NCI-H2029 treated with DMSO at 0.1 percent for 48 hours (cell line): ENCODE measurements around the gene SIRT3.
"Not testable (repeated sequence)": the region's sequence is repeated elsewhere in the genome, so short reads cannot be mapped to it uniquely, and the experiment has no call there.

Source experiments
- DNase-seq: peaks from one replicate; lab custom pipeline; 2025; lab: John Stamatoyannopoulos, UW

SIRT3 gene

GRCh38 chr11:240315-240714, 4.2 kb upstream of the SIRT3 start:
- no peak for DNase-seq

DNA sequence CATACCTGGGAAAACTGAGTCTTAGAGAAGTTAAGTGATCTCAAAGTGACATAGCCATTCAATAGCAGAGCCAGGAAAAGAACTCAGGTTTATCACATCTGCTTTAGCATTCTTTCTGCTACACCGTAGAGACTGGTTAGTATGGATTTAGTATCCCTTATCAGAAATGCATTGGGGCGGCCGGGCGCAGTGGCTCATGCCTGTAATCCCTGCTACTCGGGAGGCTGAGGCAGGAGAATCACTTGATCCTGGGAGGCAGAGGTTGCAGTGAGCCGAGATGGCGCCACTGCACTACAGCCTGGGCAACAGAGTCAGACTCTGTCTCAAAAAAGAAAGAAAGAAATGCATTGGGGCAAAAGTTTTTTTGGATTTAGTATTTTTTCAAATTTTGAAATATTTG, 2.2 kb upstream of the SIRT3 start:
- not testable (repeated sequence) for DNase-seq

- DNase-seq = peak; percentile 51
Observed at GRCh38 chr11:236774-237767, 929 bp upstream of the SIRT3 start, which contains the start of gene PSMD13. PSMD13 (plus strand) TSS chr11:236976; CDS start chr11:237050, 74 bp downstream.

DNA sequence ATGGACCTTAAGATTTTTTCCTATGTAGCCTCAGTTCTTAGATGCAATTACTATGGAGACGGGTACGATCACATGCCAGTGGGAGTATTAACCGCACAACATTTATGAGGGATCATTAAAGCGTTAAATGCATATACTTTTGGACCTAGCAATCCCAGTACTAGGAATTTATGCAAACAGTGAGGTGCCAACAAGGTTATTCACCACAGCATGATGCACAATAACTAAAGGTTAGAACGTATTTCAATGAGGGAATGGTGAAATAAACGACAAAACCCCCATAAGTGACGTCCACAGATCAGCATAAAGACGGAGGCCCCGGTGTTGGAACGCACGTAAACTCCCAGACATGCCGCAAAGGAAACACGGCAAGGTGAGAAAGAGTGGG, 539 bp downstream of the SIRT3 start:
- DNase-seq = peak; percentile 20

DNA sequence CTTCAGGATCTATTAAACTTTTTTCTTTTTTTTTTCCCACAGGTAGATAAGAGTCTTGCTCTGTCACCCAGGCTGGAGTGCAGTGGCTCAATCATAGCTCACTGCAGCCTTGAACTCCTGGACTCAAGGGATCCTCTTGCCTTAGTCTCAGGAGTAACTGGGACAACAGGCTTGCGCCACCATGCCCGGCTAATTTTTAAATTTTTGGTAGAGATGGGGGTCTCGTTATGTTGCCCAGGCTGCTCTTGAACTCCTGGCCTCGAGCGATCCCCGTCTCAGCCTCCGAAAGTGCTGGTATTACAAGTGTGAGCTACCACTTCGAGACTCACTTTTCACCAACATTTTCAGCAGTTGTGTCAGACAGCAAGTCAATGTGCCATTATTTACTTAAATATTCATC, 962 bp downstream of the SIRT3 start:
- no peak for DNase-seq

DNA sequence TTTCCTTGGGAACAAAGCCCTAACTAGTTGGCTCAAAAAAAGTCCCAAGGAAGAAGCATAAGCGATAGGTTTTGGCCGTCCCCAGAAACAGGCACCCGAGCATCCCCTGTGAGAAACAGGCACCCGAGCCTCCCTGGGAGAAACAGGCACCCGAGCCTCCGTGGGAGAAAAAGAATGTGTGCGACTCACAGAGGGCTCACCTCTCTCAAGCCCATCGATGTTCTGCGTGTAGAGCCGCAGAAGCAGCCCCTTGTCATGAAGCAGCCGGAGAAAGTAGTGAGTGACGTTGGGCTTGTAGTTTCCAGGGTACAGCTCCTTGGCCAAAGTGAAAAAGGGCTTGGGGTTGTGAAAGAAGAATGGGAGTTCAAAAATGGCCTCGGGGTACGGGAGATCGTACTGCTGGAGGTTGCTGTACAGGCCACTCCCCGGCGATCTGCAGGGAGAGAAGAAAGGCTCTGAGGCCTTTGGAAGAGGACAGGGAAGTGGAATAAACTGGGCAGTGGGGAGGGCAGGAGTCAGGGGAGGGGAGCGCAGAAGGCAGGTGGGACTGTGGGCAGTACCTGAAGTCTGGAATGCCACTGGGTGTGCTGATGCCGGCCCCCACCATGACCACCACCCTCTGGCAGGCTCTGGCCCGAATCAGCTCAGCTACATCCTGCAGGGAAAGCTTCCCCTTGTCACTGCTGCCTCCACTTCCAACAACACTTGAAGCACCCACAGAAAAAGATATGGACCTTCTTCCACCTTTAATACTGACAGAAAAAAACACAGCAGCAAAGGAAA, 3.2 kb downstream of the SIRT3 start:
- DNase-seq = no peak

DNA sequence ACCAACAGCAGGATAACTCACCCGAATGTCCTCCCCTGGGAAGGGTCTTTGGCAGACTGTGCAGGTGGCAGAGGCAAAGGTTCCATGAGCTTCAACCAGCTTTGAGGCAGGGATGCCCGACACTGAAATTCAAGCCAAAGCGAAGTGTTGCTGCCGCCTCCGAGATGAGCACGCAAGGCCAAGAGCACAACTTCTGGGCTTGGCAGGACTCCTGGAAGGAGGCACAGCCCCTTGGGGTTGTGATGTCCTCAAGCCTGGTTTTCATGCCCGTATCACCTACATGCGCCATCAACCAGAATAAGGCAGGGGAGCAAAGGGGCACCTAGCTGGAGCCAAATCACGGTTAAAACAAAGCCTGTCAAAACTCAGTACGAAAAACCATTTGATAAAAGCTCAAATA, 5.7 kb downstream of the SIRT3 start:
- DNase-seq = no peak

GRCh38 chr11:227824-228379, 8.2 kb downstream of the SIRT3 start:
- no peak for DNase-seq

DNA sequence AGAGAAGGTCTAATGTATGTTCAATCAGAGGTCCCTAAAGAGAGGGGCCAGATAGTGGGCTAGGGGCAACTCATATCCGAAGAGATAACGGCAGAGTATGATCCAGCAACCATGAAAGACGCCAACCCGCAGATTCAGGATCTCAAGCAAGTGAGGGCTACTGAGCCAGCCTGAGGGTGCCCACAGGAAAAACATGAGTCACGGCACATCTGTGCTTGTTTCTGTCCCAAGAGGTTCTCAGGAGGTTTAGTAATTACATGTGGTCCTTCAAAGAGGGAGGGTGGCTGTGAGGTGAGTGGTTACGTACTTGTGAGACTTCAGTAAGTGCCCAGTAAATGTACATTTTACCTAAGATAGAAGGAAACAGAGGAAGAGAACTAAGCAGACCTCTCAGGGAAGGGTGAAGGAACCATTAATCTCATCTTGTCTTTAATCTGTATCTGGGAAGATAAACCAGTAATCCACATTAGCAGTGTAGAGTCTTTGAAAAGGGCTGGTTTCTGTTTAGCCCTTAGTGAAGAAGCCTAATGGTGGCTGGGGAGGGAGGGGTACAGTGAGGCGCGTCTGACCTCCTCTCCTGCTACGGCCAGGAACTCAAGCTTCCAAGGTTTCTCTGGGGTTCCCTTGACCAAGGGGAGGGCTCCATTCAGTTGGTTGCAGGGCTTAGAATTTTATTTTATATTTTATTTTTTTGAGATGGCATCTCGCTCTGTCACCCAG, 10.2 kb downstream of the SIRT3 start:
- DNase-seq = no peak

- no peak for DNase-seq
Observed at GRCh38 chr11:224424-224823, 11.7 kb downstream of the SIRT3 start.

DNA sequence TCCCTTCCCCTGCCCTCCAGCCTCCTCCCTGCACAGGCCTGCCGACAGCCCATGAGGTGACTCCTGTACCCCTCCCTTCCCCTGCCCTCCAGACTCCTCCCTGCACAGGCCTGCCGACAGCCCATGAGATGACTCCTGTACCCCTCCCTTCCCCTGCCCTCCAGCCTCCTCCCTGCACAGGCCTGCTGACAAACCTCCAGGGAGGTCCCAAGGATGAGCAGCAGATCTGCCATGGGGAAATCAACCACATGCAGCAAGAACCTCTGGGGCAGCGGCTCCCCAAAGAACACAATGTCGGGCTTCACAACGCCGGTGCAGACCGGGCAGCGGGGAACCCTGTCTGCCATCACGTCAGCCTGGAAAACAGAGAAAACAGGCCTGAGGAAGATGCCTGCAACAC, 12.3 kb downstream of the SIRT3 start:
- DNase-seq = no peak

GRCh38 chr11:223026-223789, 12.9 kb downstream of the SIRT3 start:
- no peak for DNase-seq

GRCh38 chr11:221998-222789, 13.9 kb downstream of the SIRT3 start:
- DNase-seq = no peak

DNA sequence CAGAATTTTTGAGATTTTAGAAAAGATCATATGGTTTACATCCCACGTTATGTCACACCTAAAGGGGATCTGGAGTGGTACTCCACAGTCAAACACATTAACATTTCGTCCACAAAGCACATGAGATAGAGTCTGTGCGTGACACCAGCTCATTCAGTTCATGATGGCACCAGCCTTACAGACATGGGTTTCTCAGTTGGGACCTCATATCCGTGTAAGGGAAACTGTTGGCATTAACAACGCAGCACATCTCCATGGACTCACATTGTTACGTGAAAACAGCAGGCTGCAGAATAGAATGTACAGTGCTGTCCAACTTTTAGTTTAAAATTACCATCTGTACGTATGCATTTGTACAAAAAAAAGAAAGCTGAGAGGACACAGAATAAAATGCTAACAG, 14.6 kb downstream of the SIRT3 start:
- no peak for DNase-seq

GRCh38 chr11:220641-221215, 15.4 kb downstream of the SIRT3 start:
- not testable (repeated sequence) for DNase-seq

- no peak for DNase-seq
Observed at GRCh38 chr11:218815-219593, 17.1 kb downstream of the SIRT3 start.

DNA sequence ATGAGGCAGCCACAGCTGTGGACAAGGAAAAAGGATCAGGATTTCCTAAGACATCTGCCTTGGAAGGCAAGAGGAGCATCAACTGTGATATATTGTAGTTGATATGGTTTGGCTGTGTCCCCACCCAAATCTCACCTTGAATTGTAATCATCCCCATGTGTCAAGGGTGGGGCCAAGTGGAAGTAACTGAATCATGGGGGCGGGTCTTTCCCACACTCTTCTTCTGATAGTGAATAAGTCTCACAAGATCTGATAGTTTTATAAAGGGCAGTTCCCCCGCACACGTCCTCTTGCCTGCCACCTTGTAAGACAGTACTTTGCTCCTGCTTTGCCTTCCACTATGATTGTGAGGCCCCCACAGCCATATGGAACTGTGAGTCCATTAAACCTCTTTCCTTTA, 18.4 kb downstream of the SIRT3 start:
- DNase-seq = no peak

DNA sequence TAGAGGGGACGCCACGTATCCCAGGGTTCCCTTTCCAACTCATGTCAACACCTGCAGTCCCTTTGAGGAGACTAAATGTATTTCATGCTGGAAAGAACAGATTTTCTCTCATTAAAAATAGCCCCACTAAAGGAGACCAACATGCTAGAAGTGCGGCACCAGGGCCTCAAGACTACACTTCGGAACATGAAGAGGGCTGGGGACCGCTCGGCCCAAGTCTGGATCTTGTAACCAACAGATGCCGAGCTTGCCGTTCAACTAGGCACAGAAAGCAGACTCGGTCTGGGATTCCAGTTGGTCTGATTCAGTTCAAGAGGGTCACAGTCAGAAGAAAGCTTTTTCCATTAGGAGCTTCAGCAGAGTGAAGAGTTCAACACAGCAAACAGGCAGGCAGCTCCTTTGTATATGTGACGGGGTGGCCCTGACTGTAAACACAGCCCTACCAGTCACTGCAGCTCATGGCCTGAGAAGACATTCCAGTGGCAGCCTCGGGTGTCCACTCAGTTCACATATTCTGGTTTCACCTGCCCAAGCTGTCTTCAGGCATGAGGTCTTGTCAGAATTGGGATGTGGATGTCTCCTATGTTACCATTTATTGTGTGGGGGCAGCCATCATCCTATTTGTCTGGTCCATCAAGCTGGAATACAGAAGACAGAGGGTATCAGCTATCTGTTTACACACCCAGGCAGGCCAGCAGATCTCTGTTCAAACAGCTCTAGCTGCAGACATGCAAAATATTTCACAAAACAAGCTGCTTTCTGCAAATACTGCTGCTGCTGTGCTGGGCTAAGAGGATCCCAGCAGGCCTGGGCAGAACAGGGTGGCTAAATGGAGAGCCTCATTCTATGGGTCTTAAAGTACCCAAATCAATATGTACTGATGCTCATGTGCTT, 19.8 kb downstream of the SIRT3 start:
- DNase-seq = no peak
